CD4-positive, alpha-beta T cell (primary cell): ENCODE data around the gene RD3L. TPM values are rescaled to one million over a fixed set of nuclear protein-coding genes. Genes with fewer than 3 reads are reported as not detected.

Experiments
- ATAC-seq: fragments of 200-7000 bp; cut with Tn5 transposase; one replicate; pipeline ENCODE4 v1.10.0; 2022; ENCODE audit warnings: mild to moderate bottlenecking; ENCODE audit not compliant: poor library complexity
- CTCF ChIA-PET: fragments of 350-600 bp; sonication (Branson Sonifier 250); formaldehyde crosslinking; loops from one replicate; lab custom pipeline; 2021; ENCODE audit warnings: antibody characterized with exemption, inconsistent platforms; lab: Charles Lee
- POLR2A ChIA-PET: fragments of 350-600 bp; sonication (Branson Sonifier 250); formaldehyde crosslinking; loops from one replicate; lab custom pipeline; 2021; ENCODE audit warnings: antibody characterized with exemption, inconsistent platforms; lab: Charles Lee
- DNase-seq, 14 experiments: peaks; one replicate each; pipeline ENCODE4 v3.0.0-alpha.2; 2013 to 2020; ENCODE audit warnings: mixed read lengths in 2 of 14
- H3K27ac ChIP-seq, 2 donors: one replicate each; pipeline versions ENCODE4 v1.5.1 to v1.7.0; 2013; ENCODE audit warnings: low read length in 2 of 2, low read depth in 1 of 2, mild to moderate bottlenecking in 1 of 2
- H3K27me3 ChIP-seq, 2 experiments: 1 replicate in 1 of 2; 2 replicates in 1 of 2; pipeline versions ENCODE4 v1.6.1 to v1.7.0; 2013; ENCODE audit warnings: low read length in 2 of 2, control low read depth in 1 of 2, mild to moderate bottlenecking in 1 of 2, moderate library complexity in 1 of 2; ENCODE audit not compliant: insufficient read depth in 2 of 2, control insufficient read depth in 1 of 2
- H3K36me3 ChIP-seq: one replicate; pipeline ENCODE4 v1.6.1; 2013; ENCODE audit warnings: low read length, control low read depth; ENCODE audit not compliant: insufficient read depth
- H3K4me1 ChIP-seq: one replicate; pipeline ENCODE4 v1.6.1; 2013; ENCODE audit warnings: low read length, control low read depth; ENCODE audit not compliant: insufficient read depth
- H3K4me3 ChIP-seq: one replicate; pipeline ENCODE4 v1.5.1; 2013; ENCODE audit warnings: mild to moderate bottlenecking, low read length, moderate library complexity
- H3K9me3 ChIP-seq, 2 experiments: 1 replicate in 1 of 2; 2 replicates in 1 of 2; pipeline versions ENCODE4 v1.6.1 to v1.7.0; 2013; ENCODE audit warnings: low read length in 2 of 2, mild to moderate bottlenecking in 2 of 2, control low read depth in 1 of 2, moderate library complexity in 1 of 2; ENCODE audit not compliant: control insufficient read depth in 1 of 2, insufficient read depth in 1 of 2
- H3K27ac Mint-ChIP-seq: one replicate; pipeline ENCODE4 v1.8.0; 2020; ENCODE audit warnings: mixed read lengths
- H3K27me3 Mint-ChIP-seq: one replicate; pipeline ENCODE4 v1.8.0; 2021; ENCODE audit warnings: mixed read lengths
- H3K36me3 Mint-ChIP-seq: one replicate; pipeline ENCODE4 v1.8.0; 2021; ENCODE audit warnings: low read depth, mixed read lengths
- H3K4me1 Mint-ChIP-seq: one replicate; pipeline ENCODE4 v1.8.0; 2021; ENCODE audit warnings: low read depth, mixed read lengths
- H3K4me3 Mint-ChIP-seq: one replicate; pipeline ENCODE4 v1.8.0; 2020; ENCODE audit warnings: mild to moderate bottlenecking, mixed read lengths
- H3K9me3 Mint-ChIP-seq: one replicate; pipeline ENCODE4 v1.8.0; 2020; ENCODE audit warnings: mixed read lengths
- CTCF ChIP-seq: fragments of 200-600 bp; IDR thresholded peaks from one replicate; pipeline ENCODE4 v1.8.0; 2022; ENCODE audit warnings: antibody characterized with exemption, mild to moderate bottlenecking
- intact Hi-C, 2 experiments: fragments of 100-400 bp; cut with DNase I in 1 of 2; cut with micrococcal nuclease in 1 of 2; formaldehyde crosslinking; loops; one replicate each; pipeline versions ENCODE4 v1.15.1 to v1.9.0; 2023 to 2025; cut with DNase I, micrococcal nuclease
- polyA plus RNA-seq, 2 donors: library from polyadenylated mRNA; unstranded; fragments of 120-200 nt; gene quantifications; one replicate each; pipeline ENCODE4 v1.2.1, GENCODE V29; 2013
- total RNA-seq, 174 experiments: library from RNA in 2 of 174; stranded (reverse) in 2 of 174; gene quantifications; one replicate each; pipeline ENCODE4 v1.2.3 and lab custom pipeline; 2021 to 2026

Gene RD3L
- not detected for total RNA-seq
- polyA plus RNA-seq (2013, experiment 1 of 2): not detected
- not detected for polyA plus RNA-seq (2013, experiment 2 of 2)
- 0 reads per million in 172 experiments for total RNA-seq (lab: John Stamatoyannopoulos, UW)

GRCh38 chr14:103941973-103942736 lies at the start of gene RD3L:
TSS of gene RD3L (minus strand) at chr14:103942529. CDS start at chr14:103941695, 834 bp downstream.
- TF ChIP-seq CTCF: no peak
- Mint-ChIP-seq H3K27me3 (peaks cover 55% of the 10 kb centered on the region), H3K4me1 (no peaks in the 10 kb centered on the region), H3K36me3 (no peaks in the 10 kb centered on the region), H3K9me3 (no peaks in the 10 kb centered on the region), H3K27ac (no peak within 1 kb of the TSS), H3K4me3 (no peak within 1 kb of the TSS)
- intact Hi-C loops: no loop called here
- no peak for ATAC-seq
- Histone ChIP-seq H3K36me3 (no peaks in the 10 kb centered on the region), H3K27me3 (peaks cover 8 to 19% of the 10 kb centered on the region in 2 experiments), H3K9me3 (peaks cover 0 to 4% of the 10 kb centered on the region in 2 experiments), H3K27ac (no peak within 1 kb of the TSS), H3K4me1 (no peaks in the 10 kb centered on the region), H3K4me3 (no peak within 1 kb of the TSS)
- ChIA-PET POLR2A (no interaction called here), CTCF (interaction anchor here (1.2 to 1.6 kb wide), 2 partner anchors 9 to 18 kb away, joined by 3 to 5 read pairs; no protein-coding TSS in a partner anchor)
- DNase-seq: no peak

- ChIA-PET POLR2A (no interaction called here), CTCF (no interaction called here)
- Mint-ChIP-seq H3K27me3 (peaks cover 48% of the 10 kb centered on the region), H3K9me3 (peaks cover 7% of the 10 kb centered on the region), H3K27ac (no peak overlapping the region), H3K4me3 (no peak overlapping the region), H3K4me1 (no peaks in the 10 kb centered on the region), H3K36me3 (no peaks in the 10 kb centered on the region)
- ATAC-seq (no peak), DNase-seq (no peak)
- Histone ChIP-seq H3K9me3 (peaks cover 12 to 17% of the 10 kb centered on the region in 2 experiments), H3K27me3 (peaks cover 6 to 12% of the 10 kb centered on the region in 2 experiments), H3K36me3 (no peaks in the 10 kb centered on the region), H3K27ac (no peak overlapping the region), H3K4me1 (no peaks in the 10 kb centered on the region), H3K4me3 (no peak overlapping the region)
- TF ChIP-seq CTCF: no peak
- intact Hi-C loops: no loop called here
Measured at GRCh38 chr14:103989964-103990363, 47.6 kb upstream of the RD3L start.

GRCh38 chr14:103989034-103989433 lies 46.7 kb upstream of the RD3L start:
- no peak for DNase-seq
- ATAC-seq: no peak
- intact Hi-C loops: no loop called here
- H3K4me1 ChIP-seq: no peaks in the 10 kb centered on the region
- Mint-ChIP-seq H3K27me3 (peaks cover 49% of the 10 kb centered on the region), H3K9me3 (peaks cover 7% of the 10 kb centered on the region), H3K27ac (no peak overlapping the region), H3K4me1 (no peaks in the 10 kb centered on the region), H3K36me3 (no peaks in the 10 kb centered on the region), H3K4me3 (no peak overlapping the region)
- TF ChIP-seq CTCF: no peak
- no peak overlapping the region for H3K4me3 ChIP-seq
- no peaks in the 10 kb centered on the region for H3K36me3 ChIP-seq
- peaks cover 12 to 21% of the 10 kb centered on the region in 2 experiments for H3K9me3 ChIP-seq
- no peak overlapping the region for H3K27ac ChIP-seq
- ChIA-PET POLR2A (no interaction called here), CTCF (no interaction called here)
- H3K27me3 ChIP-seq: peaks cover 6 to 10% of the 10 kb centered on the region in 2 experiments
